CD14-positive monocyte (primary cell): ENCODE data around the gene SIK3. TPM values are rescaled to one million over a fixed set of nuclear protein-coding genes. Genes with fewer than 3 reads are reported as not detected.
A peak's percentile ranks its signal among the peaks of the same experiment; 100 is the strongest.

Source experiments
- DNase-seq, 3 donors: peaks; one replicate each; pipeline ENCODE4 v3.0.0-alpha.2; 2011 to 2022
- H2AFZ ChIP-seq: 2 replicates; pipeline ENCODE4 v1.6.0; 2012; ENCODE audit warnings: mild to moderate bottlenecking, low read depth, low read length, inconsistent platforms; ENCODE audit not compliant: insufficient read depth, poor library complexity, severe bottlenecking
- H3K27ac ChIP-seq, 2 donors: 1 replicate in 1 of 2; 2 replicates in 1 of 2; pipeline ENCODE4 v1.5.1; 2012 to 2013; ENCODE audit warnings: low read length in 2 of 2, control low read depth in 1 of 2, inconsistent platforms in 1 of 2, low read depth in 1 of 2, mild to moderate bottlenecking in 1 of 2
- H3K27me3 ChIP-seq, 2 donors: one replicate each; pipeline versions ENCODE4 v1.6.0 to v1.6.1; 2011 to 2013; ENCODE audit warnings: low read length in 2 of 2; ENCODE audit not compliant: control insufficient read depth in 2 of 2, insufficient read depth in 2 of 2
- H3K36me3 ChIP-seq, 2 donors: replicated peaks in 1 of 2; 1 replicate in 1 of 2; 2 replicates in 1 of 2; pipeline versions ENCODE4 v1.5.1 to v1.6.1; 2012 to 2013; ENCODE audit warnings: low read length in 2 of 2, control low read depth in 1 of 2, inconsistent platforms in 1 of 2, mild to moderate bottlenecking in 1 of 2; ENCODE audit not compliant: insufficient read depth in 2 of 2, control insufficient read depth in 1 of 2
- H3K4me1 ChIP-seq, 2 donors: 1 replicate in 1 of 2; 2 replicates in 1 of 2; pipeline versions ENCODE4 v1.5.1 to v1.6.1; 2012 to 2013; ENCODE audit warnings: low read length in 2 of 2, control low read depth in 1 of 2, inconsistent platforms in 1 of 2, mild to moderate bottlenecking in 1 of 2, moderate library complexity in 1 of 2; ENCODE audit not compliant: insufficient read depth in 2 of 2, control insufficient read depth in 1 of 2
- H3K4me2 ChIP-seq: replicated peaks from 2 replicates; pipeline ENCODE3; 2012; ENCODE audit warnings: low read length, moderate library complexity, mild to moderate bottlenecking; ENCODE audit not compliant: poor library complexity, severe bottlenecking; ENCODE audit errors: extremely low read depth
- H3K4me3 ChIP-seq, 3 experiments: fragments of 200-600 bp in 1 of 3; sonication (generic) in 1 of 3; replicated peaks in 1 of 3; 1 replicate in 2 of 3; 2 replicates in 1 of 3; pipeline ENCODE4 v1.5.1; 2011 to 2013; ENCODE audit warnings: low read length in 3 of 3, mild to moderate bottlenecking in 3 of 3, control low read depth in 2 of 3, low read depth in 2 of 3, inconsistent platforms in 1 of 3, moderate library complexity in 1 of 3
- H3K79me2 ChIP-seq: 2 replicates; pipeline ENCODE4 v1.6.0; 2012; ENCODE audit warnings: mild to moderate bottlenecking, control low read depth, inconsistent platforms, low read length, moderate library complexity; ENCODE audit not compliant: insufficient read depth
- H3K9ac ChIP-seq: 2 replicates; pipeline ENCODE4 v1.6.0; 2017; ENCODE audit warnings: low read length, mild to moderate bottlenecking; ENCODE audit not compliant: insufficient read depth, poor library complexity, severe bottlenecking
- H3K9me3 ChIP-seq, 2 donors: replicated peaks in 1 of 2; 1 replicate in 1 of 2; 2 replicates in 1 of 2; pipeline versions ENCODE4 v1.5.1 to v1.6.1; 2012 to 2013; ENCODE audit warnings: low read length in 2 of 2, control low read depth in 1 of 2; ENCODE audit not compliant: control insufficient read depth in 1 of 2, insufficient read depth in 1 of 2
- H4K20me1 ChIP-seq: 2 replicates; pipeline ENCODE4 v1.6.0; 2012; ENCODE audit warnings: mild to moderate bottlenecking, low read length, control low read depth, moderate library complexity; ENCODE audit not compliant: insufficient read depth
- H3K27ac Mint-ChIP-seq, 7 donors: one replicate each; pipeline ENCODE4 v1.8.0; 2020; ENCODE audit warnings: mild to moderate bottlenecking in 7 of 7, mixed read lengths in 7 of 7, moderate library complexity in 6 of 7, inconsistent platforms in 2 of 7
- H3K27me3 Mint-ChIP-seq, 3 donors: one replicate each; pipeline ENCODE4 v1.8.0; 2021 to 2022; ENCODE audit warnings: low read depth in 3 of 3, mild to moderate bottlenecking in 3 of 3, mixed read lengths in 3 of 3, moderate library complexity in 3 of 3, inconsistent platforms in 1 of 3
- H3K36me3 Mint-ChIP-seq, 2 donors: one replicate each; pipeline ENCODE4 v1.8.0; 2020; ENCODE audit warnings: mixed read lengths in 2 of 2, inconsistent platforms in 1 of 2, mild to moderate bottlenecking in 1 of 2
- H3K4me1 Mint-ChIP-seq: one replicate; pipeline ENCODE4 v1.8.0; 2020; ENCODE audit warnings: mild to moderate bottlenecking, mixed read lengths
- H3K4me3 Mint-ChIP-seq, 2 donors: one replicate each; pipeline ENCODE4 v1.8.0; 2020; ENCODE audit warnings: mild to moderate bottlenecking in 2 of 2, mixed read lengths in 2 of 2, moderate library complexity in 1 of 2
- H3K9me3 Mint-ChIP-seq, 7 donors: one replicate each; pipeline ENCODE4 v1.8.0; 2020 to 2022; ENCODE audit warnings: mixed read lengths in 7 of 7, mild to moderate bottlenecking in 6 of 7, moderate library complexity in 6 of 7, inconsistent platforms in 2 of 7
- CTCF ChIP-seq: fragments of 200-600 bp; IDR thresholded peaks from one replicate; pipeline ENCODE4 v1.8.0; 2022; ENCODE audit warnings: antibody characterized with exemption, mild to moderate bottlenecking
- WGBS: methylation state at CpG from one replicate; pipeline ENCODE4 v1.1.5; 2013; ENCODE audit warnings: missing lambda C conversion rate; ENCODE audit not compliant: insufficient coverage; 5-methylcytosine and 5-hydroxymethylcytosine counted together
- intact Hi-C, 2 donors: fragments of 100-400 bp; cut with micrococcal nuclease; formaldehyde crosslinking; loops; one replicate each; pipeline versions ENCODE4 v1.15.0 to v1.15.1; 2023
- polyA plus RNA-seq, 3 donors: library from polyadenylated mRNA; depleted of rRNA in 1 of 3; unstranded in 2 of 3; stranded (reverse) in 1 of 3; fragments of 300-500 nt in 2 of 3; fragments of >200 nt in 1 of 3; fragmentation: Illumina TruSeq in 2 of 3; gene quantifications; 1 replicate in 2 of 3; 2 replicates in 1 of 3; pipeline ENCODE4 v1.2.3, GENCODE V29; 2012 to 2021

The SIK3 gene
- polyA plus RNA-seq, 3 donors = 18.3 to 142 (median 20.0) TPM

- Histone ChIP-seq H3K79me2 (peaks cover 7% of the 10 kb centered on the region), H3K9me3 (no peaks in the 10 kb centered on the region), H2AFZ (no peak overlapping the region), H3K27ac (no peak overlapping the region), H3K27me3 (no peaks in the 10 kb centered on the region), H3K4me2 (no peak overlapping the region), H3K4me3 (no peak overlapping the region), H4K20me1 (peaks cover 24% of the 10 kb centered on the region), H3K4me1 (peaks cover 4 to 15% of the 10 kb centered on the region in 2 donors), H3K36me3 (peaks cover 81 to 93% of the 10 kb centered on the region in 2 donors), H3K9ac (no peak overlapping the region)
- 97% methylated on average over 8 of the region's 8 CpGs for WGBS
- H3K4me3 Mint-ChIP-seq = no peak overlapping the region
- H3K27ac Mint-ChIP-seq = peak overlapping the region in 4 of 7 donors; percentile 46 to 82 (median 56)
- H3K9me3 Mint-ChIP-seq = no peaks in the 10 kb centered on the region
- H3K36me3 Mint-ChIP-seq = peaks cover 88 to 99% of the 10 kb centered on the region in 2 donors
- no peak for DNase-seq
- intact Hi-C loops = no loop called here
- H3K27me3 Mint-ChIP-seq = no peaks in the 10 kb centered on the region
- peaks cover 10% of the 10 kb centered on the region for H3K4me1 Mint-ChIP-seq
- no peak for TF ChIP-seq CTCF
Observed at GRCh38 chr11:116859175-116859574, 239.1 kb downstream of the SIK3 start.

GRCh38 chr11:116857936-116858335 is 240.3 kb downstream of the SIK3 start:
- H3K9ac ChIP-seq = no peak overlapping the region
- TF ChIP-seq CTCF = no peak
- peaks cover 76 to 91% of the 10 kb centered on the region in 2 donors for H3K36me3 Mint-ChIP-seq
- no peak for DNase-seq
- no peaks in the 10 kb centered on the region for H3K27me3 ChIP-seq
- H3K4me2 ChIP-seq = no peak overlapping the region
- H3K4me1 ChIP-seq = peaks cover 17 to 27% of the 10 kb centered on the region in 2 donors
- H4K20me1 ChIP-seq = peaks cover 33% of the 10 kb centered on the region
- peak overlapping the region in 2 of 7 donors; percentile 26 to 30 for H3K27ac Mint-ChIP-seq
- peaks cover 22% of the 10 kb centered on the region for H3K4me1 Mint-ChIP-seq
- H3K79me2 ChIP-seq = peaks cover 7% of the 10 kb centered on the region
- H3K27me3 Mint-ChIP-seq = no peaks in the 10 kb centered on the region
- H3K36me3 ChIP-seq = peaks cover 68 to 82% of the 10 kb centered on the region in 2 donors
- no peak overlapping the region for H3K4me3 ChIP-seq
- no peaks in the 10 kb centered on the region for H3K9me3 ChIP-seq
- H2AFZ ChIP-seq = no peak overlapping the region
- intact Hi-C loops = no loop called here
- WGBS = 100% methylated on average over 6 of the region's 7 CpGs
- H3K9me3 Mint-ChIP-seq = no peaks in the 10 kb centered on the region
- H3K4me3 Mint-ChIP-seq = no peak overlapping the region
- H3K27ac ChIP-seq = peak overlapping the region in 1 of 2 donors; percentile 22
